BE2C (cell line): ENCODE results near the gene TASOR2.

Experiments
- DNase-seq: peaks from one replicate; pipeline ENCODE4 v3.0.0-alpha.2; 2020
- H3K27me3 ChIP-seq: fragments of 250-450 bp; sonication (Bioruptor Pico); 2 replicates; pipeline ENCODE4 v1.5.1; 2020; ENCODE audit warnings: mild to moderate bottlenecking
- H3K36me3 ChIP-seq: fragments of 250-450 bp; sonication (Bioruptor Pico); 2 replicates; pipeline ENCODE4 v1.5.1; 2020; ENCODE audit warnings: mild to moderate bottlenecking
- H3K4me1 ChIP-seq: fragments of 250-450 bp; sonication (Bioruptor Pico); 2 replicates; pipeline ENCODE4 v1.5.1; 2020
- H3K4me3 ChIP-seq: 2 replicates; pipeline ENCODE4 v1.5.1; 2011; ENCODE audit warnings: low read depth, low read length
- H3K9me3 ChIP-seq: fragments of 250-450 bp; sonication (Bioruptor Pico); 2 replicates; pipeline ENCODE4 v1.5.1; 2020
- TF ChIP-seq, protein P1 (sequence below): IDR thresholded peaks from 2 replicates; pipeline ENCODE4 v1.5.1; 2012; ENCODE audit warnings: mild to moderate bottlenecking, low read depth, low read length

Gene TASOR2

DNA sequence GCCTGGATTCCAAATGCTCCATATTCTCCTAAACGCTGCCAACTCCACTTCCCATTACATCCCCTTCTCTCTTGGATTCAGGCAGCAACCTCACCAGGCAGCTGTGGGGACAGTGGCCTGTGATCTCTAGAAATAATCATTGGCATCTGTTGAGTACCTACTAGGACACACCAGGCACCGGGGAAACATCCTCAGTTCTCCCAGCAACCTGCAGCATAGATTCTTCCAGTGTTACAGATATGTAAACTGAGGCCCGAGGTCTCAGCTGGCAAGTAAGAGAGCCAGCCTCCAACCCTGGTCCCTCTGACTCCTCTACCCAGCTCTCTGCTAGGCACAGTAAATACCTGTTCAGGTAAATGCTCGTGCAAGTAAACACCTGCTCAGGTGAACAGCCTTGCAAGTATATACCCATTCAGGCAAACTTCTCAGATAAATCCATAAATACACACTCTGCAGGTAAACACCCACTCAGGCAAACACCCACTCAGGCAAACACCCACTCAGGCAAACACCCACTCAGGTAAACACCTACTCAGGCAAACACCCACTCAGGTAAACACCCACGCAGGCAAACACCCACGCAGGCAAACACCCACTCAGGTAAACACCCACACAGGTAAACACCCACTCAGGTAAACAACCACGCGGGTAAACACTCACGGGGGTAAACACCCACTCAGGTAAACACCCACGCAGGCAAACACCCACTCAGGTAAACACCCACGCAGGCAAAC lies 37.0 kb upstream of the TASOR2 start:
- DNase-seq, result no peak
- Histone ChIP-seq H3K27me3 (no peaks in the 10 kb centered on the region), H3K4me1 (no peaks in the 10 kb centered on the region), H3K36me3 (no peaks in the 10 kb centered on the region; the same call in 1 of the 2 replicates), H3K4me3 (no peak overlapping the region), H3K9me3 (no peaks in the 10 kb centered on the region)
- TF ChIP-seq, protein P1, sequence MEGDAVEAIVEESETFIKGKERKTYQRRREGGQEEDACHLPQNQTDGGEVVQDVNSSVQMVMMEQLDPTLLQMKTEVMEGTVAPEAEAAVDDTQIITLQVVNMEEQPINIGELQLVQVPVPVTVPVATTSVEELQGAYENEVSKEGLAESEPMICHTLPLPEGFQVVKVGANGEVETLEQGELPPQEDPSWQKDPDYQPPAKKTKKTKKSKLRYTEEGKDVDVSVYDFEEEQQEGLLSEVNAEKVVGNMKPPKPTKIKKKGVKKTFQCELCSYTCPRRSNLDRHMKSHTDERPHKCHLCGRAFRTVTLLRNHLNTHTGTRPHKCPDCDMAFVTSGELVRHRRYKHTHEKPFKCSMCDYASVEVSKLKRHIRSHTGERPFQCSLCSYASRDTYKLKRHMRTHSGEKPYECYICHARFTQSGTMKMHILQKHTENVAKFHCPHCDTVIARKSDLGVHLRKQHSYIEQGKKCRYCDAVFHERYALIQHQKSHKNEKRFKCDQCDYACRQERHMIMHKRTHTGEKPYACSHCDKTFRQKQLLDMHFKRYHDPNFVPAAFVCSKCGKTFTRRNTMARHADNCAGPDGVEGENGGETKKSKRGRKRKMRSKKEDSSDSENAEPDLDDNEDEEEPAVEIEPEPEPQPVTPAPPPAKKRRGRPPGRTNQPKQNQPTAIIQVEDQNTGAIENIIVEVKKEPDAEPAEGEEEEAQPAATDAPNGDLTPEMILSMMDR, result no peak

GRCh38 chr10:5648494-5649457 lies 35.9 kb upstream of the TASOR2 start:
- DNase-seq, result no peak

GRCh38 chr10:5649746-5650145 lies 34.9 kb upstream of the TASOR2 start:
- TF ChIP-seq, protein P1, result no peak
- H3K9me3 ChIP-seq, result no peaks in the 10 kb centered on the region
- H3K36me3 ChIP-seq, result no peaks in the 10 kb centered on the region; the same call in 1 of the 2 replicates
- no peaks in the 10 kb centered on the region for H3K27me3 ChIP-seq
- DNase-seq, result no peak
- H3K4me3 ChIP-seq, result no peak overlapping the region
- H3K4me1 ChIP-seq, result no peaks in the 10 kb centered on the region

More at GRCh38 chr10:5648494-5649457, 35.9 kb upstream of the TASOR2 start:
- TF ChIP-seq, protein P1, result no peak
- no peak overlapping the region for H3K4me3 ChIP-seq
- H3K36me3 ChIP-seq, result no peaks in the 10 kb centered on the region; the same call in 1 of the 2 replicates
- no peaks in the 10 kb centered on the region for H3K27me3 ChIP-seq
- no peaks in the 10 kb centered on the region for H3K9me3 ChIP-seq
- H3K4me1 ChIP-seq, result no peaks in the 10 kb centered on the region

DNA sequence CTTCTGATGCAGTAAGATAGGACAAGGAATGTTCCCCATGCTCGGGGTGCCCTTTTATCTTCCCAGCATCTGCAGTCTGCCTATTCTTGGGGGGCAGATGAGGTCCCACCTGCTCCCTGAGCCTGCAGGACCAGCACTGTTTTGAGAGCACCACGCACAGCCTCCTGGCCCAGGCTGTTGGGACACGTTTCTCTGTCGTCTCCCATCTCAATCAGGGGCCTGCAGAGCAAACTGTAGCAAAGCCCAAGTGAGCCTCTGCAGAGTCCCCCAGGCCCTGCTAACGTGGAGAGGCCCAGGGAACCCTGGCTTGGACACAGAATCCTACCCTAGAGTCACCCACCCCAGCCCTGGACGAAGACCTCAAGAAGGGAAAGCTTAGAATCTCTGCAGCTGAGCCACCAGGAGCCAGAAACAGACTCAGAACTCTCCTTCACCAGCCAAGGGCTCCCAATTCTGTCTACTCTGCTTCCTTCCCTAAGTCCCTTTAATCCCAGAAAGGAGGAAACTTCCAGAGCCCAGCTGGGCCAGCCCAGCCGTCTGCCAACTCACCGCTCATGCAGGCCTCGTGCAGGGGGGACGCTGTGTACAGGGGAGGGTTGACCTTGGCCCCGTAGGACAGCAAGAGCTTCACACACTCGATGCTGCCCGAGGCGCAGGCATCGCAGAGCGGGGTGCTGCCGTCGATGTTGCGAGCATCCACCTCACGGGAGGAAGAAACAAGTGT lies 33.8 kb upstream of the TASOR2 start:
- Histone ChIP-seq H3K9me3 (no peaks in the 10 kb centered on the region), H3K36me3 (no peaks in the 10 kb centered on the region), H3K27me3 (no peaks in the 10 kb centered on the region), H3K4me3 (no peak overlapping the region), H3K4me1 (no peaks in the 10 kb centered on the region)
- TF ChIP-seq, protein P1, result no peak
- DNase-seq, result no peak

DNA sequence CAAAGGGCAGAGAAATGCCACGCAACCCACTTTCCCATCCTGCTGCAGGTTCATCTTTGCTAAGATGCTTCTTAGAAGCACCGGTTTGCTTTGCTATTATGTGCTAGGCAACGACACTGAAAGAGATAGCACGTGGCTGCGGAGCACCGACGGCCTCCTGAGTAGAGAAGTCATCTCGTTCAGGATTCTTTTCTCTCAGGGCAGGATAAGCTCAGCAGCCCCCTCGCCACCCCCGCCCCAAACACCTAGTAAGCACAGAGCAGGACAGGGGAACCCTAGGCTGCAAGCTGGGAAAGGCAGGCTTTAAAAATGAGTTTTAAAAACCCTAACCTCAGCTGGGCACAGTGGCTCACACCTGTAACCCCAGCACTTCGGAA lies 33.3 kb upstream of the TASOR2 start:
- no peak overlapping the region for H3K4me3 ChIP-seq
- DNase-seq, result no peak
- H3K4me1 ChIP-seq, result no peaks in the 10 kb centered on the region
- no peaks in the 10 kb centered on the region for H3K27me3 ChIP-seq
- H3K36me3 ChIP-seq, result no peaks in the 10 kb centered on the region
- no peaks in the 10 kb centered on the region for H3K9me3 ChIP-seq
- TF ChIP-seq, protein P1, result no peak
